Progenitor cell of endocrine pancreas (in vitro differentiated cells): ENCODE data around the gene ERBB4. TPM values are rescaled to one million over a fixed set of nuclear protein-coding genes. Genes with fewer than 3 reads are reported as not detected.
A peak's percentile ranks its signal among the peaks of the same experiment; 100 is the strongest.

Experiments
- DNase-seq: peaks from one replicate; pipeline ENCODE4 v3.0.0; 2021; ENCODE audit warnings: low spot score; ENCODE audit not compliant: unreplicated experiment
- H3K27ac Mint-ChIP-seq: 2 replicates; pipeline ENCODE4 v1.8.0; 2021; ENCODE audit warnings: mild to moderate bottlenecking, moderate library complexity, mixed read lengths
- H3K27me3 Mint-ChIP-seq: 2 replicates; pipeline ENCODE4 v1.8.0; 2021; ENCODE audit warnings: mixed read lengths
- H3K36me3 Mint-ChIP-seq: 2 replicates; pipeline ENCODE4 v1.8.0; 2022; ENCODE audit warnings: mixed read lengths; ENCODE audit not compliant: insufficient read depth
- H3K4me1 Mint-ChIP-seq: 2 replicates; pipeline ENCODE4 v1.8.0; 2021; ENCODE audit warnings: low read depth, mixed read lengths
- H3K4me3 Mint-ChIP-seq: 2 replicates; pipeline ENCODE4 v1.8.0; 2021; ENCODE audit warnings: low read depth, mild to moderate bottlenecking, moderate library complexity, mixed read lengths
- H3K9me3 Mint-ChIP-seq: 2 replicates; pipeline ENCODE4 v1.8.0; 2021; ENCODE audit warnings: low read depth, mixed read lengths
- total RNA-seq: library from RNA; stranded (reverse); gene quantifications from 2 replicates; pipeline ENCODE4 v1.2.1, GENCODE V29; 2021
- TF ChIP-seq, protein P1 (sequence below): fragments of 200-600 bp; sonication (generic); IDR thresholded peaks from one replicate; pipeline ENCODE4 v1.5.0; 2021; ENCODE audit warnings: antibody characterized with exemption, mild to moderate bottlenecking; ENCODE audit not compliant: unreplicated experiment

The ERBB4 gene
- total RNA-seq, 1 donor from 2014 or later, result 43.8 TPM

DNA sequence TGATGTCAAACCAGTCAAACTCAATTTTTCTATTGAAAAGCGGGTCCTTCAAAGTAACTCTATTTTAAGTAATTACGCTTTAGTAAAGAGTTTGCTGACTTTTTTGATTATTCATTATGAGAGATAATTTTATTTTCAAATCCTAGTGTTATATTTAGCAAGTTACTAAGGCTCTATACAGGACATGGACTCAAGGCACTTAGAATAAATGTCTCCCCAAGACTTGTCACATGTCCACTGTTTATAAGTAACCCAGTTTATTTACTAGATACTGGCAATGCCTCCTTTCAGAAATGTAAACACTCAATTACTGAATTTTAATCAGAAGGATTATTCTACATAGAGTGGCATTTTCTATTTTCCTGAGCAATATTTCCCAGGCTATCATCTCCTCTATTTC, 638.1 kb downstream of the ERBB4 start:
- Mint-ChIP-seq H3K9me3 (no peaks in the 10 kb centered on the region), H3K27ac (no peak overlapping the region), H3K36me3 (no peaks in the 10 kb centered on the region), H3K4me3 (no peak overlapping the region), H3K27me3 (no peaks in the 10 kb centered on the region), H3K4me1 (peaks cover 15% of the 10 kb centered on the region)
- TF ChIP-seq, protein P1, sequence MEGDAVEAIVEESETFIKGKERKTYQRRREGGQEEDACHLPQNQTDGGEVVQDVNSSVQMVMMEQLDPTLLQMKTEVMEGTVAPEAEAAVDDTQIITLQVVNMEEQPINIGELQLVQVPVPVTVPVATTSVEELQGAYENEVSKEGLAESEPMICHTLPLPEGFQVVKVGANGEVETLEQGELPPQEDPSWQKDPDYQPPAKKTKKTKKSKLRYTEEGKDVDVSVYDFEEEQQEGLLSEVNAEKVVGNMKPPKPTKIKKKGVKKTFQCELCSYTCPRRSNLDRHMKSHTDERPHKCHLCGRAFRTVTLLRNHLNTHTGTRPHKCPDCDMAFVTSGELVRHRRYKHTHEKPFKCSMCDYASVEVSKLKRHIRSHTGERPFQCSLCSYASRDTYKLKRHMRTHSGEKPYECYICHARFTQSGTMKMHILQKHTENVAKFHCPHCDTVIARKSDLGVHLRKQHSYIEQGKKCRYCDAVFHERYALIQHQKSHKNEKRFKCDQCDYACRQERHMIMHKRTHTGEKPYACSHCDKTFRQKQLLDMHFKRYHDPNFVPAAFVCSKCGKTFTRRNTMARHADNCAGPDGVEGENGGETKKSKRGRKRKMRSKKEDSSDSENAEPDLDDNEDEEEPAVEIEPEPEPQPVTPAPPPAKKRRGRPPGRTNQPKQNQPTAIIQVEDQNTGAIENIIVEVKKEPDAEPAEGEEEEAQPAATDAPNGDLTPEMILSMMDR, result no peak
- no peak for DNase-seq

DNA sequence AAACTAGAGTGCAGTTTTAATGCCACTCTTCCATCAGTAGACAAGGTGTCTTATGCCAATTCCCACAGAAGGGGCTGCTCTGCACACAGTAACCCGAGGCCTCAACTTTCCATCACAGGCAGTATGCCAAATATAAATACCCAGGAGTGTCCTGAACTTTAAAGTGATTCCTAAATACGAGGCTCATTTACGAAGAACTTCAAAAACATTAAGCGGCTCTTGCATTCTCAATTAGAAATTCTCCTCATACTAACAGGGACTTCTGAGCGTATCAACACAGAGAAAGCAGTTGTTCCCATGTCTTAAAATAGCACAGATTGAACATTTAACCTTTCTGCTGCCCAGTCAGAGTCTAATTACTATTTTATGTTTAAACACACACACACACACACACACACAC, 638.6 kb downstream of the ERBB4 start:
- Mint-ChIP-seq H3K9me3 (no peaks in the 10 kb centered on the region), H3K4me1 (peaks cover 15% of the 10 kb centered on the region), H3K36me3 (no peaks in the 10 kb centered on the region), H3K27me3 (no peaks in the 10 kb centered on the region), H3K4me3 (no peak overlapping the region), H3K27ac (no peak overlapping the region)
- TF ChIP-seq, protein P1, result no peak
- no peak for DNase-seq

GRCh38 chr2:211898702-211899101, 639.9 kb downstream of the ERBB4 start:
- DNase-seq, result no peak
- Mint-ChIP-seq H3K27me3 (no peaks in the 10 kb centered on the region), H3K4me1 (peaks cover 11% of the 10 kb centered on the region), H3K4me3 (no peak overlapping the region), H3K27ac (no peak overlapping the region), H3K9me3 (peaks cover 3% of the 10 kb centered on the region), H3K36me3 (peaks cover 2% of the 10 kb centered on the region)
- TF ChIP-seq, protein P1, result no peak

DNA sequence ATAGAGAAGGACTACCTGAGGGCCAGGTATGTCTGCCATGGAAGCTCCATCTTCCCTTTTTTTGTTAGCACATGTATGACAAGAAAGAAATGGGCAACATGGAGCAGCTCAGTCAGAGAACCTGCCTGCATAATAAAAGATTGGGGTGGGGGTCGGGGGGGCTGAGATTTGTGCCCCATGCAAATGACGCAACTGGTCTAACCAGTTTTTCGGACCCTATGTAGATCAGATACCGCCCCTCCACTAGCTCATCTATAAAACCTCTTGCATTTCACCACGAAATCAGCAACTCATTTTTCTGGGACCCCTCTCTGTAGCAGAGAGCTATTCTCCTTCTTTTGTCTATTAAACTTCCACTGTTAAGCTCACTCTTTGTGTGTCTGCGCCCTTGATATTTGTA, 657.2 kb downstream of the ERBB4 start:
- Mint-ChIP-seq H3K36me3 (no peaks in the 10 kb centered on the region), H3K4me3 (no peak overlapping the region), H3K4me1 (no peaks in the 10 kb centered on the region), H3K27ac (no peak overlapping the region), H3K9me3 (peaks cover 6% of the 10 kb centered on the region), H3K27me3 (no peaks in the 10 kb centered on the region)
- TF ChIP-seq, protein P1, result no peak
- DNase-seq, result no peak

- H3K4me3 Mint-ChIP-seq, result no peak overlapping the region
- H3K27me3 Mint-ChIP-seq, result no peaks in the 10 kb centered on the region
- H3K36me3 Mint-ChIP-seq, result no peaks in the 10 kb centered on the region
- H3K27ac Mint-ChIP-seq, result no peak overlapping the region
- H3K4me1 Mint-ChIP-seq, result no peaks in the 10 kb centered on the region
- TF ChIP-seq, protein P1, result peak; percentile 39
- peaks cover 6% of the 10 kb centered on the region for H3K9me3 Mint-ChIP-seq
- no peak for DNase-seq
Observed at GRCh38 chr2:211879323-211879722, 659.3 kb downstream of the ERBB4 start.
